Large intestine (tissue), 3 donors: ENCODE data around the gene BET1L. TPM values are rescaled to one million over a fixed set of nuclear protein-coding genes. Genes with fewer than 3 reads are reported as not detected.
"Not testable (repeated sequence)": the region's sequence is repeated elsewhere in the genome, so short reads cannot be mapped to it uniquely, and the experiment has no call there.

ENCODE experiments used
- DNase-seq, 2 donors: peaks; one replicate each; pipeline versions ENCODE4 v3.0.0 to v3.0.0-alpha.2; 2013
- H3K27ac ChIP-seq: one replicate; pipeline ENCODE4 v1.5.1; 2013; ENCODE audit warnings: low read length
- H3K27me3 ChIP-seq: 2 replicates; pipeline ENCODE4 v1.6.1; 2013; ENCODE audit warnings: low read length; ENCODE audit not compliant: control insufficient read depth, insufficient read depth
- H3K36me3 ChIP-seq: 2 replicates; pipeline ENCODE4 v1.6.1; 2013; ENCODE audit warnings: low read length; ENCODE audit not compliant: control insufficient read depth, insufficient read depth
- H3K4me1 ChIP-seq: one replicate; pipeline ENCODE4 v1.6.1; 2013; ENCODE audit warnings: low read length; ENCODE audit not compliant: control insufficient read depth, insufficient read depth
- H3K4me3 ChIP-seq: one replicate; pipeline ENCODE4 v1.5.1; 2013; ENCODE audit warnings: low read length
- H3K9me3 ChIP-seq: one replicate; pipeline ENCODE4 v1.6.1; 2013; ENCODE audit warnings: mild to moderate bottlenecking, low read depth, low read length, moderate library complexity; ENCODE audit not compliant: control insufficient read depth
- WGBS: methylation state at CpG from one replicate; pipeline ENCODE4 v1.1.5; 2013; ENCODE audit warnings: low lambda C conversion rate; ENCODE audit not compliant: insufficient coverage; 5-methylcytosine and 5-hydroxymethylcytosine counted together
- polyA plus RNA-seq: library from polyadenylated mRNA; unstranded; fragments of 120-200 nt; gene quantifications from one replicate; pipeline ENCODE4 v1.2.1, GENCODE V29; 2013

BET1L gene
- polyA plus RNA-seq, 1 donor, result 51.2 TPM

DNA sequence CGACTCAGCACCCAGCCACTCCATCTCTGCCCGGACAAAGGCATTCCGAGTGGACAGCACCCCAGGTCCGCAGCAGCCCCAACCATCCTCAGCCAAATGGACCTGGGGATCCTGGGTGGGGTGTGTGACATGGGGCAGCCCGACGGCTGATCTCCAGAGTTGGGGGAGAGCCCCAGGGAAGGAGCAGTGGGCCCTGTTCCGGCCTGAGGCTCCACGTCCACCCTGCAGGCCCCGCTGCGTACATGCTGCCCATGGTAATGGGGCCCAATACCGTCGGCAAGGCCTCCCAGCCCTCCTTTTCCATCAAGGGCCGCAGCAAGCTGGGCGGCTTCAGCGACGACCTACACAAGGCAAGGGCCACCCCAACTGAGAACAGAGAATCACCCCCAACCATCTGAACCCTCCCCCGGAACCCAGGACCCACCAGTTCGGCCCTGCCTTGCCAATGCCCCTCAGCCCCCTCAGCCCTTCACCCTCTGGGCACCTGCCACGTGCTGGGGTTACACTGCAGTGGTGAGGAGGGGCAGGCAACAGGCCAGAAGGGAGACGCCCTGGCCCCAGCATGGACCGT, 8.9 kb downstream of the BET1L start:
- no peak overlapping the region for H3K4me3 ChIP-seq
- no peak for DNase-seq
- H3K27ac ChIP-seq, result no peak overlapping the region
- H3K4me1 ChIP-seq, result no peaks in the 10 kb centered on the region
- peaks cover 18% of the 10 kb centered on the region for H3K36me3 ChIP-seq
- WGBS, result no CpG with 5 or more reads among the region's 21 CpGs
- no peaks in the 10 kb centered on the region for H3K27me3 ChIP-seq
- peaks cover 3% of the 10 kb centered on the region for H3K9me3 ChIP-seq

DNA sequence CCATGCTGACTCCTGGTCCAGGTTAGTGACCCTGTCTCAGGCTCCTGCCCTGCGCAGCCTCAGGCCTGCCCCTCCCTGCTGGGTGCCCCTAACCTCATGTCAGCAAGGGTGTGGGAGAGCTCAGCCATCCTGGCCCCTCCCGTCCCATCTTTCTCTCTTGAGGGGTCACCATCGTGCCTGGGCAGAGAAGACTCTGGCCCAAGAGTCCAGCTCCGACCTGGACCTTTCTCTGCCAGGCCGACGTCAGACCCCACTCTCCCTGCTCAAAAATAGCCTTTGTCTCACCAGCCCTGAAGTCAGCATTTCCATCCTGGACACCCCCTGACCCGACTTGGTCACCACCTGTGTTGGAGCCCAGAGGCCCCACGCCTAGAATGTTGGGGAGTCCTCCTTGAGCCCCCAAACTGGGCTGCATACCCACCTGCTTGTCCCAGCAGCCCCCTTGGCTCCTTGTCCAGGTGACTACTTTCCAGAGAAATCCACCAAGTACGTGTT, 9.4 kb downstream of the BET1L start:
- H3K27ac ChIP-seq, result no peak overlapping the region
- H3K4me1 ChIP-seq, result no peaks in the 10 kb centered on the region
- peaks cover 3% of the 10 kb centered on the region for H3K9me3 ChIP-seq
- DNase-seq, result no peak
- no peak overlapping the region for H3K4me3 ChIP-seq
- H3K27me3 ChIP-seq, result no peaks in the 10 kb centered on the region
- WGBS, result no CpG with 5 or more reads among the region's 9 CpGs
- peaks cover 12% of the 10 kb centered on the region for H3K36me3 ChIP-seq

GRCh38 chr11:196786-197731, 10.1 kb downstream of the BET1L start:
- peaks cover 3% of the 10 kb centered on the region for H3K9me3 ChIP-seq
- no peak overlapping the region for H3K4me3 ChIP-seq
- no CpG with 5 or more reads among the region's 23 CpGs for WGBS
- no peaks in the 10 kb centered on the region for H3K27me3 ChIP-seq
- no peaks in the 10 kb centered on the region for H3K4me1 ChIP-seq
- H3K27ac ChIP-seq, result no peak overlapping the region
- H3K36me3 ChIP-seq, result peaks cover 12% of the 10 kb centered on the region
- no peak for DNase-seq

DNA sequence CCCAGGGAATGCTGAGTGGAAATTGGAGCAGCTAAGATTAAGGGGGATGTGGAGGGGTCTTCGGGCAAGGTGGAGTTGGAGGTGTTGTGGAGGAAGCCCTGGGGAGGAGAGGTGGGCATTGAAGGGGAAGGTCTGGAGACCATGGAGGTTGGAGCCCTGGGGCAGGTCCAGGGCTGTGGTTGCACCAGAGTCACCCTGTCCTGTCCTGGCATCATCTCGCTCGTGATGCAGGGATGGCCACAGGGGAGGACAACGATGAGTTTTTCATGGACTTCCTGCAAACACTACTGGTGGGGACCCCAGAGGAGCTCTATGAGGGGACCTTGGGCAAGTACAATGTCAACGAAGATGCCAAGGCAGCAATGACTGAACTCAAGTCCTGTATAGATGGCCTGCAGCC, 13.7 kb downstream of the BET1L start:
- H3K36me3 ChIP-seq, H3K4me1 ChIP-seq, H3K4me3 ChIP-seq, DNase-seq, H3K27ac ChIP-seq, H3K9me3 ChIP-seq, H3K27me3 ChIP-seq: not testable (repeated sequence)
- no CpG with 5 or more reads among the region's 5 CpGs for WGBS

DNA sequence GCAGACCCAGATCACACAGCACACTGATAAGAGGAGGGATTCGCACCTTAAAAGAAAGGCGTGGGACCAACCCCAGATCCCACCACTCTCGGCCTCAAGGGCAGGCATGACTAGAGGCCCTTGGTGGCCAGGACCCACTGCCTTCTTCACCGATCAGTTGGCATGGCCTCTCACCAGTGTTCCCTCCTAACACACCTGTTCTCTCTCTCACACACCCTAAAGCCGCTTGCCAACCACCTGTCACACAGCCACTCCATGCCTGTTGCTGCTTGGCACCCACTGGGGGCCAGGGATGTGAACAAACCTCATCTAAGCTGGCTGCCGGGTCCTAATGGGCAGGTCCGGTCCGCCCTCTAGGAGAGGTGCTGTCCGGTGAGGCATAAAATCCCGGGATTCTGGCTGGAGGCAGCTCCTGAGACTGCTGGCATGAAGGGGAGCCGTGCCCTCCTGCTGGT, 14.5 kb downstream of the BET1L start, which contains the start of gene SCGB1C1:
Gene SCGB1C1 (plus strand): TSS at position 405 of the 455 bp plus-strand sequence. CDS start 22 bp downstream, at position 427.
- H3K4me3 ChIP-seq, H3K9me3 ChIP-seq, H3K4me1 ChIP-seq, H3K27ac ChIP-seq, H3K36me3 ChIP-seq, DNase-seq, H3K27me3 ChIP-seq: not testable (repeated sequence)
- no CpG with 5 or more reads among the region's 11 CpGs for WGBS

DNA sequence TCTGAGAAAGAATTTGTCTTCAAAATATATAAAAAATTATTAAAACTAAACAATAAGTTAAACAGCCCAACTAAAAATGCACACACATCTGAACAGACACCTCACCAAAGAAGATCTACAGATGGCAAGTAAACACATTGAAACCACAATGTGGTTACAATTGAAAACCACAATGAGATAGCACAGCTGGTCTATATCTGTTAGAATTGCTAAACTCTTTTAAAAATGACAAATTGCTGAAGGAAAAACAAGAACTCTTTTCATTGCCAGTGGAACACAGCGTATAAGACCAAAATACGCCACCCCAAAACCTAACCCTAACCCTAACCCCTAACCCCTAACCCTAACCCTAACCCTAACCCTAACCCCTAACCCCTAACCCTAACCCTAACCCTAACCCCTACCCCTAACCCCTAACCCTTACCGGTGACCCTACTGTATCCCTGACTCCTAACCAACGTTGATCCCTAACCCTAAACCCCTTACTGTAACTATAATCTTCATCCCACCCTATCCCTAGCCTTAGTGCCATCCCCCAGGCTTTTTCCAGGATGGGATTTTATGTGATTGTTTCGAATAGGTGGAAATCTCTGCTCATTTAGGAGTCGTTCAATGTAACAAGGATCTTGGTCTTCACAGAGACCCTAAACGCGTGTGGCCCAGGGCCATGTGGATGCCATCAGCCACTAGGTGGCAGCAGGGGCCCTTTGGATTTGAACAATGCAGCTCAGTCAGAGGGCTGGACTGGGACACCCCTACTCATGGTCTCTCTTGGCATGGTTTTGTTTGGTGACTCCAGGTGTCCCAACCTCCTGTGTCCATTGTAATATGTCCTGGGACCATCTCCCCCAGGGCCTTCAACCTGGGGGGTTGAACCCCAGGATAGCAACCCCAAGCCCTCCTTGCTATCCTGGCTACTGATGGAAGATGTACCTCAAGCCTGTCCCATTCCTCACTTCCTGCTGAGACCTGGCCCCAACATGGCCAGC, 15.4 kb downstream of the BET1L start:
- no CpG with 5 or more reads among the region's 8 CpGs for WGBS
- not testable (repeated sequence) for H3K4me3 ChIP-seq, DNase-seq, H3K9me3 ChIP-seq, H3K27ac ChIP-seq, H3K27me3 ChIP-seq, H3K36me3 ChIP-seq, H3K4me1 ChIP-seq

DNA sequence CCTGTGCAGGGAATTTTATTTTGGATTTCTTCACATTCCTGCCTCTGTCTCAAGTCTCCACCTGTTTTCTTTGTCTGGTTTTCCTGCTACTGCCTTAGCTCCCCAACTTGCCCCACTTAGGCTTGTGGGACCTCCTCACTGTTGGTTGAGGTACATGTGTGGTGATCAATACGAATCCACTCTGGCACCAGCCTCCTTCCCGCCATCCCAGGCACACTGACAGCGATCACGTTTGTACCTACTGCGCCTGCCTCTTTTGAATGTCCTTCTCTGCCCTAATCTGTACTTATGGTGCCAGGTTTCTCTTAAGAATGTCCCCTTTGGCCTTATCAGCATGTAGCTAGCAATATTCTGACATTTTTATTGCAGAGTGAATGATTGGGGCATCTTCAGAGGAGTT, 16.7 kb downstream of the BET1L start:
- DNase-seq, H3K4me3 ChIP-seq, H3K36me3 ChIP-seq, H3K9me3 ChIP-seq, H3K4me1 ChIP-seq, H3K27ac ChIP-seq, H3K27me3 ChIP-seq: not testable (repeated sequence)
- WGBS, result no CpG with 5 or more reads among the region's 5 CpGs

DNA sequence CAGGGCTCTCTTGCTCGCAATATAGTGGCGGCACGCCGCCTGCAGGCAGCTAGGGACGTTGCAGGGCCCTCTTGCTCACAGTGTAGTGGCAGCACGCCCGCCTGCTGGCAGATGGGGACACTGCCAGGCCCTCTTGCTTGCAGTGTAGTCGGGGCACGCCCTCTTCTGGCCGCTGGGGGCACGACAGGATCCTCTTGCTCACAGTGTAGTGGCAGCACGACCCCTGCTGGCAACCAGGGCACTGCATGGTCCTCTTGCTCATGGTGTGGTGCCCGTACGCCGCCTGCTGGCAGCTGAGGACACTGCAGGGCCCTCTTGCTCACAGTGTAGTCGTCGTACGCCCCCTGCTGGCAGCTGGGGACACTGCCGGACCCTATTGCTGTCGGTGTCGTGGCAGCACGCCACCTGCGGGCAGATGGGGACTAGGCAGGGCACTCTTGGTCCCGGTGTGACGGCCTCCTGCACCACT, 17.3 kb downstream of the BET1L start:
- H3K36me3 ChIP-seq, H3K27ac ChIP-seq, H3K9me3 ChIP-seq, H3K4me1 ChIP-seq, H3K27me3 ChIP-seq, H3K4me3 ChIP-seq, DNase-seq: not testable (repeated sequence)
- no CpG with 5 or more reads among the region's 25 CpGs for WGBS

DNA sequence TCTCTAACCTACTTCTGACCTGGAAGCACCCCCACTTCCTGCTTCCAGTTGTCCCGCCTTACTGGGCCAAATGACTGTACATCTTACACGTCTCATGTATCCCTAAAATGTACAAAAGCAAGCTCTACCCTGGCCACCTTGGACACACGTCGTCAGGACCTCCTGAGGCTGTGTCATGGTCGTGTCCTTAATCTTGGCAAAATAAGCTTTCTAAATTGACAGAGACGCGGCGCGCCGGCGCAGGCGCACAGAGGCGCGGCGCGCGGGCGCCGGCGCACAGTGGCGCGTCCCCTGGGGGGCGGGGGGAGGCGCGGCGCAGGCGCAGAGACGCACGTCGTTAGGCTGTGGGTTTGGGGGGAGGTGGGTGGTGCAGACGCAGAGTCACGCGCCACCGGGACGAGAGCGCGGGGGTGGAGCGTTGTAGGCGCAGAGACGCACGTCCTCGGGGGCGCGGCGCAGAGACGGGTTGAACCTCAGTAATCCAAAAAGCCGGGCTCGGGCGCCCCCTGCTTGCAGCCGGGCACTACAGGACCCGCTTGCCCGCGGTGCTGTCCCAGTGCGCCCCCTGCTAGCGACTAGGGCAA, 17.9 kb downstream of the BET1L start:
- DNase-seq, H3K4me1 ChIP-seq, H3K27me3 ChIP-seq, H3K27ac ChIP-seq, H3K36me3 ChIP-seq, H3K4me3 ChIP-seq, H3K9me3 ChIP-seq: not testable (repeated sequence)
- WGBS, result no CpG with 5 or more reads among the region's 55 CpGs
